ENCODE data around the gene FAM50A. TPM values are rescaled to one million over a fixed set of nuclear protein-coding genes. Genes with fewer than 3 reads are reported as not detected.

FAM50A gene
- total and polyA plus RNA-seq, 4 donors = 10.9 to 25.1 (median 14.0) TPM

DNA sequence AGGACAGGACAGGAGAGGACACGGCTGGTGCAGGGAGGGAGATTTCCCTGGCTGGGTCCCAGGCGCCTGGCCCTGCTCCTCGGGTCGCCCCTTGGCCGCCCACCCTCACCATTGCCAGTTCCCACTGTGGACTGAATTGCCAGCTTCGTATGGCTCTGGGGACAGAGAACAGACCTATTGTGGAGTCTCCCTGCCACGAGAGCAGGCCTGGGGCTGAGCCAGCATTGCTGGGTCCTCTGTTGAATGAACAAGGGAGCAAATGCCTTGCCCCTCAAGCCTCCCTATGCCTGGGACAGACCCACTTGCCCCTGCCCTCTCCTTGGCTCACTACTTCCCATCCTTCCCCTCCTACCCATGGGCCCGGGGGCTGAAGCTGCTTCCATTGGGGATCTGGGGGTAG, 18.5 kb downstream of the FAM50A start:
- Histone ChIP-seq H3K4me1 (ENCODE audit: control insufficient read depth in 4 of 4, insufficient read depth in 4 of 4, low read length in 3 of 4) (peaks cover 0 to 3% (median 0%) of the 10 kb centered on the region in 4 donors), H3K36me3 (ENCODE audit: control insufficient read depth in 4 of 4, insufficient read depth in 3 of 4, low read depth in 1 of 4, low read length in 3 of 4) (peaks cover 0 to 2% (median 0%) of the 10 kb centered on the region in 4 donors), H3K27ac (ENCODE audit: low read depth in 1 of 2, low read length in 2 of 2) (no peak overlapping the region), H3K9ac (ENCODE audit: low read depth in 1 of 2, low read length in 2 of 2) (no peak overlapping the region), H3K9me3 (ENCODE audit: control insufficient read depth in 4 of 4, low read length in 3 of 4) (no peaks in the 10 kb centered on the region), H3K27me3 (ENCODE audit: control insufficient read depth in 4 of 4, insufficient read depth in 4 of 4, low read length in 3 of 4) (no peaks in the 10 kb centered on the region), H3K4me3 (ENCODE audit: low read depth in 1 of 3, low read length in 3 of 3) (no peak overlapping the region)
- DNase-seq (ENCODE audit: low spot score) = no peak
- TF ChIP-seq SP1 (IDR thresholded peaks at IDR 0.05) = no peak
- no peak for TF ChIP-seq YY1 (IDR thresholded peaks at IDR 0.05)
- TF ChIP-seq, protein P1, sequence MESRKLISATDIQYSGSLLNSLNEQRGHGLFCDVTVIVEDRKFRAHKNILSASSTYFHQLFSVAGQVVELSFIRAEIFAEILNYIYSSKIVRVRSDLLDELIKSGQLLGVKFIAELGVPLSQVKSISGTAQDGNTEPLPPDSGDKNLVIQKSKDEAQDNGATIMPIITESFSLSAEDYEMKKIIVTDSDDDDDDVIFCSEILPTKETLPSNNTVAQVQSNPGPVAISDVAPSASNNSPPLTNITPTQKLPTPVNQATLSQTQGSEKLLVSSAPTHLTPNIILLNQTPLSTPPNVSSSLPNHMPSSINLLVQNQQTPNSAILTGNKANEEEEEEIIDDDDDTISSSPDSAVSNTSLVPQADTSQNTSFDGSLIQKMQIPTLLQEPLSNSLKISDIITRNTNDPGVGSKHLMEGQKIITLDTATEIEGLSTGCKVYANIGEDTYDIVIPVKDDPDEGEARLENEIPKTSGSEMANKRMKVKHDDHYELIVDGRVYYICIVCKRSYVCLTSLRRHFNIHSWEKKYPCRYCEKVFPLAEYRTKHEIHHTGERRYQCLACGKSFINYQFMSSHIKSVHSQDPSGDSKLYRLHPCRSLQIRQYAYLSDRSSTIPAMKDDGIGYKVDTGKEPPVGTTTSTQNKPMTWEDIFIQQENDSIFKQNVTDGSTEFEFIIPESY (IDR thresholded peaks at IDR 0.05) = no peak
- TF ChIP-seq, protein P2, sequence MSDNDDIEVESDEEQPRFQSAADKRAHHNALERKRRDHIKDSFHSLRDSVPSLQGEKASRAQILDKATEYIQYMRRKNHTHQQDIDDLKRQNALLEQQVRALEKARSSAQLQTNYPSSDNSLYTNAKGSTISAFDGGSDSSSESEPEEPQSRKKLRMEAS (IDR thresholded peaks at IDR 0.05) = no peak
- TF ChIP-seq NR2F2 (IDR thresholded peaks at IDR 0.05) = no peak
- no peak for TF ChIP-seq GABPA (IDR thresholded peaks at IDR 0.05 in 1 of 2, conservative IDR thresholded peaks at IDR 0.05 in 1 of 2)
- no peak for TF ChIP-seq HNF4A (conservative IDR thresholded peaks at IDR 0.05)
- TF ChIP-seq RXRA (IDR thresholded peaks at IDR 0.05) = no peak
- TF ChIP-seq HNF4G (IDR thresholded peaks at IDR 0.05) = no peak
- no peak for TF ChIP-seq JUND (IDR thresholded peaks at IDR 0.05)
- TF ChIP-seq FOXA1 (IDR thresholded peaks at IDR 0.05) = no peak
- no peak for TF ChIP-seq FOXA2 (IDR thresholded peaks at IDR 0.05)
- 89% methylated on average over 8 of the region's 8 CpGs for WGBS

DNA sequence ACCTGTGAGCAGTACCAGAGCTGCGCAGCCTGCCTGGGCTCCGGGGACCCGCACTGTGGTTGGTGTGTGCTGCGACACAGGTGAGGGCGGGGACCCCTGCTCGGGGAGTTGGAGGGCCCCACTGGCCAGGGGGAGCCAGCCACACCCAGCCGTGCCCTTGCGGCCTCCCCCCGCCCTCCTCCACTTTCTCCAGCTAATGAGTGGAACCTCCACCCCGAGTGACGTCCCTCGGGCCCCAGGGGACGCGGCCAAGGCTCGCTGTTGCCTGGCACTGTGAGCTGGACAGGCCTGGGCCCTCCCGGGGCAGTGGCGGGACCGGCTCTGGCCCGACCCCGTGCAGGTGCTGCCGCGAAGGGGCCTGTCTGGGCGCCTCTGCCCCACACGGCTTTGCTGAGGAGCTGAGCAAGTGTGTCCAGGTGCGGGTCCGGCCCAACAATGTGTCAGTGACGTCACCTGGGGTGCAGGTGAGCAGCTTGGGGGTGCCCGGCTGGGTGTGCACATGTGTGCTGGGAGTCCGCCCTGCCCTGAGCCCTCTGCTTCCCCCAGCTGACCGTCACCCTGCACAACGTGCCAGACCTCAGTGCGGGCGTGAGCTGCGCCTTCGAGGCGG, 19.8 kb downstream of the FAM50A start:
- H3K4me1 ChIP-seq (ENCODE audit: control insufficient read depth in 4 of 4, insufficient read depth in 4 of 4, low read length in 3 of 4) = no peaks in the 10 kb centered on the region
- no peak for DNase-seq (ENCODE audit: low spot score)
- H3K9ac ChIP-seq (ENCODE audit: low read depth in 1 of 2, low read length in 2 of 2) = no peak overlapping the region
- H3K27me3 ChIP-seq (ENCODE audit: control insufficient read depth in 4 of 4, insufficient read depth in 4 of 4, low read length in 3 of 4) = no peaks in the 10 kb centered on the region
- H3K4me3 ChIP-seq (ENCODE audit: low read depth in 1 of 3, low read length in 3 of 3) = no peak overlapping the region
- no peak overlapping the region for H3K27ac ChIP-seq (ENCODE audit: low read depth in 1 of 2, low read length in 2 of 2)
- TF ChIP-seq SP1 (IDR thresholded peaks at IDR 0.05) = no peak
- H3K36me3 ChIP-seq (ENCODE audit: control insufficient read depth in 4 of 4, insufficient read depth in 3 of 4, low read depth in 1 of 4, low read length in 3 of 4) = peaks cover 0 to 2% (median 0%) of the 10 kb centered on the region in 4 donors
- H3K9me3 ChIP-seq (ENCODE audit: control insufficient read depth in 4 of 4, low read length in 3 of 4) = no peaks in the 10 kb centered on the region
- 94% methylated on average over 36 of the region's 36 CpGs for WGBS

DNA sequence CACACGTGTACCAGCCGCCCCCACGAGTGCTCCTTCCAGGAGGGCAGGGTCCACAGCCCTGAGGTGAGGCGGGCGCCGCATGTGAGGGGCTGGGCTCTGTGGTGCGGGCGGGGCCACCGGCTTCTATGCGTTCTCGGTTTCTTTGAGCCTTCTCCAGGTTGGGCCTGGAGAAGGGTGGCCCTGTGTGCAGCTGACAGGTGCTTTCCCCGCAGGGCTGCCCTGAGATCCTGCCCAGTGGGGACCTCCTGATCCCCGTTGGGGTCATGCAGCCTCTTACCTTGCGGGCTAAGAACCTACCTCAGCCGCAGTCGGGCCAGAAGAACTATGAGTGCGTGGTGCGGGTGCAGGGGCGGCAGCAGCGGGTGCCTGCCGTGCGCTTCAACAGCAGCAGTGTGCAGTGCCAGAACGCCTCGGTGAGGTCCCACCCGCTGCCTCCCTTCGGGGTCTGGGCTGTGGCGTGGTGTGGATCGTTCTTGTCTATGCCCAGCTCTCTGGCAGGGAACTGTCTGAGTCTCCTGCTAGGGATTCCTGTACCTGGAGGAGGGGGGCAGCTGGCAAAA, 20.9 kb downstream of the FAM50A start:
- 94% methylated on average over 28 of the region's 28 CpGs for WGBS
- Histone ChIP-seq H3K9me3 (ENCODE audit: control insufficient read depth in 4 of 4, low read length in 3 of 4) (no peaks in the 10 kb centered on the region), H3K4me3 (ENCODE audit: low read depth in 1 of 3, low read length in 3 of 3) (no peak overlapping the region), H3K9ac (ENCODE audit: low read depth in 1 of 2, low read length in 2 of 2) (no peak overlapping the region), H3K4me1 (ENCODE audit: control insufficient read depth in 4 of 4, insufficient read depth in 4 of 4, low read length in 3 of 4) (no peaks in the 10 kb centered on the region), H3K36me3 (ENCODE audit: control insufficient read depth in 4 of 4, insufficient read depth in 3 of 4, low read depth in 1 of 4, low read length in 3 of 4) (peaks cover 0 to 2% (median 0%) of the 10 kb centered on the region in 4 donors), H3K27ac (ENCODE audit: low read depth in 1 of 2, low read length in 2 of 2) (no peak overlapping the region), H3K27me3 (ENCODE audit: control insufficient read depth in 4 of 4, insufficient read depth in 4 of 4, low read length in 3 of 4) (no peaks in the 10 kb centered on the region)
- TF ChIP-seq YY1 (IDR thresholded peaks at IDR 0.05) = no peak
- TF ChIP-seq GABPA (IDR thresholded peaks at IDR 0.05 in 1 of 2, conservative IDR thresholded peaks at IDR 0.05 in 1 of 2) = no peak
- DNase-seq (ENCODE audit: low spot score) = no peak

Data from liver (tissue), 9 donors.